Liver (tissue), 9 donors: Measurements from ENCODE around the gene PSMD5. TPM values are rescaled to one million over a fixed set of nuclear protein-coding genes. Genes with fewer than 3 reads are reported as not detected.

Source experiments
- DNase-seq: peaks from one replicate; pipeline ENCODE4 v3.0.0-alpha.2; 2017; ENCODE audit warnings: low spot score
- H3K27ac ChIP-seq, 2 donors: one replicate each; pipeline ENCODE4 v1.7.0; 2013; ENCODE audit warnings: inconsistent platforms in 2 of 2, low read length in 2 of 2, control low read depth in 1 of 2, low read depth in 1 of 2, mild to moderate bottlenecking in 1 of 2
- H3K27me3 ChIP-seq, 4 donors: one replicate each; pipeline versions ENCODE4 v1.6.1 to v1.7.0; 2013; ENCODE audit warnings: low read length in 3 of 4, inconsistent platforms in 1 of 4, mild to moderate bottlenecking in 1 of 4, moderate library complexity in 1 of 4; ENCODE audit not compliant: control insufficient read depth in 4 of 4, insufficient read depth in 4 of 4
- H3K36me3 ChIP-seq, 4 donors: one replicate each; pipeline versions ENCODE4 v1.6.1 to v1.7.0; 2013; ENCODE audit warnings: low read length in 3 of 4, mild to moderate bottlenecking in 3 of 4, low read depth in 1 of 4, moderate library complexity in 1 of 4; ENCODE audit not compliant: control insufficient read depth in 4 of 4, insufficient read depth in 3 of 4
- H3K4me1 ChIP-seq, 4 donors: one replicate each; pipeline versions ENCODE4 v1.6.1 to v1.7.0; 2013; ENCODE audit warnings: low read length in 3 of 4, mild to moderate bottlenecking in 3 of 4, moderate library complexity in 1 of 4; ENCODE audit not compliant: control insufficient read depth in 4 of 4, insufficient read depth in 4 of 4
- H3K4me3 ChIP-seq, 3 donors: one replicate each; pipeline versions ENCODE4 v1.6.1 to v1.7.0; 2013; ENCODE audit warnings: low read length in 3 of 3, control low read depth in 1 of 3, low read depth in 1 of 3, mild to moderate bottlenecking in 1 of 3
- H3K9ac ChIP-seq, 2 donors: one replicate each; pipeline ENCODE4 v1.7.0; 2013; ENCODE audit warnings: low read length in 2 of 2, mild to moderate bottlenecking in 2 of 2, moderate library complexity in 2 of 2, control low read depth in 1 of 2, low read depth in 1 of 2
- H3K9me3 ChIP-seq, 4 donors: one replicate each; pipeline versions ENCODE4 v1.6.1 to v1.7.0; 2013; ENCODE audit warnings: low read length in 3 of 4; ENCODE audit not compliant: control insufficient read depth in 4 of 4
- ATF3 ChIP-seq: IDR thresholded peaks from 2 replicates; pipeline ENCODE4 v1.6.1; 2016; ENCODE audit warnings: antibody characterized with exemption
- CTCF ChIP-seq: fragments of 150-350 bp; IDR thresholded peaks from 2 replicates; pipeline ENCODE4 v1.5.1; 2017; ENCODE audit warnings: improper control_type of control experiment, low read depth, low read length; ENCODE audit not compliant: missing input control
- EGR1 ChIP-seq, 2 donors: IDR thresholded peaks; 2 replicates each; pipeline ENCODE4 v1.6.1; 2016 to 2018; ENCODE audit warnings: antibody characterized with exemption in 2 of 2, low read depth in 2 of 2
- FOXA1 ChIP-seq: IDR thresholded peaks from 2 replicates; pipeline ENCODE4 v1.6.1; 2016; ENCODE audit warnings: antibody characterized with exemption
- FOXA2 ChIP-seq: IDR thresholded peaks from 2 replicates; pipeline ENCODE4 v1.6.1; 2016; ENCODE audit warnings: antibody characterized with exemption
- GABPA ChIP-seq, 2 donors: IDR thresholded peaks in 1 of 2; conservative IDR thresholded peaks in 1 of 2; 2 replicates each; pipeline ENCODE4 v1.6.1; 2016; ENCODE audit warnings: antibody characterized with exemption in 2 of 2, mild to moderate bottlenecking in 1 of 2, moderate library complexity in 1 of 2
- HNF4A ChIP-seq, 2 donors: conservative IDR thresholded peaks; 2 replicates each; pipeline ENCODE4 v1.6.1; 2016; ENCODE audit warnings: antibody characterized with exemption in 2 of 2, mild to moderate bottlenecking in 2 of 2
- HNF4G ChIP-seq: IDR thresholded peaks from 2 replicates; pipeline ENCODE4 v1.6.1; 2016; ENCODE audit warnings: antibody characterized with exemption
- JUND ChIP-seq, 2 donors: IDR thresholded peaks; 2 replicates each; pipeline ENCODE4 v1.6.1; 2016; ENCODE audit warnings: antibody characterized with exemption in 2 of 2
- MAX ChIP-seq: IDR thresholded peaks from 2 replicates; pipeline ENCODE4 v1.6.1; 2016; ENCODE audit warnings: antibody characterized with exemption
- NR2F2 ChIP-seq: IDR thresholded peaks from 2 replicates; pipeline ENCODE4 v1.6.1; 2016; ENCODE audit warnings: antibody characterized with exemption
- RAD21 ChIP-seq, 2 donors: IDR thresholded peaks; 2 replicates each; pipeline ENCODE4 v1.6.1; 2016; ENCODE audit warnings: antibody characterized with exemption in 2 of 2, mild to moderate bottlenecking in 2 of 2
- REST ChIP-seq: IDR thresholded peaks from 2 replicates; pipeline ENCODE4 v1.6.1; 2016; ENCODE audit warnings: antibody characterized with exemption, mild to moderate bottlenecking
- RXRA ChIP-seq, 2 donors: IDR thresholded peaks; 2 replicates each; pipeline ENCODE4 v1.6.1; 2017 to 2018; ENCODE audit warnings: antibody characterized with exemption in 2 of 2, mild to moderate bottlenecking in 1 of 2
- SP1 ChIP-seq: IDR thresholded peaks from 2 replicates; pipeline ENCODE4 v1.6.1; 2018; ENCODE audit warnings: antibody characterized with exemption, mild to moderate bottlenecking
- TAF1 ChIP-seq: conservative IDR thresholded peaks from 2 replicates; pipeline ENCODE4 v1.6.1; 2016; ENCODE audit warnings: antibody characterized with exemption, mild to moderate bottlenecking
- YY1 ChIP-seq: IDR thresholded peaks from 2 replicates; pipeline ENCODE4 v1.6.1; 2016; ENCODE audit warnings: antibody characterized with exemption, mild to moderate bottlenecking
- ZBTB33 ChIP-seq: IDR thresholded peaks from 2 replicates; pipeline ENCODE4 v1.6.1; 2016; ENCODE audit warnings: antibody characterized with exemption
- WGBS: extraction: QIAGEN DNeasy Blood & Tissue Kit; methylation state at CpG from one replicate; pipeline ENCODE4 v1.1.7; 2013; 5-methylcytosine and 5-hydroxymethylcytosine counted together
- polyA plus RNA-seq, 2 donors: library from polyadenylated mRNA; stranded (reverse) in 1 of 2; unstranded in 1 of 2; fragments of 200-250 nt in 1 of 2; fragments of >200 nt in 1 of 2; fragmentation: Nextera tagmentation in 1 of 2; extraction: Ambion mirVana in 1 of 2; gene quantifications; one replicate each; pipeline versions ENCODE4 v1.2.1 to v1.2.3, GENCODE V29; 2013 to 2015
- total RNA-seq, 2 donors: library from RNA; depleted of rRNA; stranded (reverse); fragments of >200 nt; gene quantifications; one replicate each; pipeline ENCODE4 v1.2.3, GENCODE V29; 2014
- donor health status: healthy.
- donor health status: healthy.
- donor health status: healthy.
- donor health status: healthy.
- donor health status: healthy.

The PSMD5 gene
- total RNA-seq (10 to 100 TPM; 19.1 TPM), polyA plus RNA-seq (10 to 100 TPM; 10.9 to 12.9 TPM)

- peak within 1 kb of the TSS; percentile 66 to 82 for H3K9ac ChIP-seq
- H3K4me3 ChIP-seq: peak within 1 kb of the TSS; percentile 65 to 89 (median 67)
- H3K9me3 ChIP-seq: no peaks in the 10 kb centered on the region
- WGBS: 5% methylated on average over 62 of the region's 62 CpGs
- no peaks in the 10 kb centered on the region for H3K27me3 ChIP-seq
- H3K27ac ChIP-seq: peak within 1 kb of the TSS; percentile 95 to 96
- peaks cover 2 to 22% (median 15%) of the 10 kb centered on the region in 4 donors for H3K4me1 ChIP-seq
- peak; percentile 61 to 81 for TF ChIP-seq JUND (IDR thresholded peaks at IDR 0.05)
- peak; percentile 59 for TF ChIP-seq SP1
- no peak for TF ChIP-seq CTCF
- peak; percentile 43 for TF ChIP-seq FOXA2
- peak; percentile 50 for TF ChIP-seq MAX
- no peak for TF ChIP-seq NR2F2
- peak in 1 of 2 donors; percentile 52 for TF ChIP-seq RAD21 (IDR thresholded peaks at IDR 0.05)
- peak; percentile 98 for TF ChIP-seq YY1
- TF ChIP-seq EGR1 (IDR thresholded peaks at IDR 0.05; ENCODE audit: low read depth in 2 of 2): no peak
- no peak for TF ChIP-seq HNF4G
- peak in 1 of 2 donors; percentile 63 for TF ChIP-seq GABPA (IDR thresholded peaks at IDR 0.05 in 1 of 2, conservative IDR thresholded peaks at IDR 0.05 in 1 of 2)
- TF ChIP-seq TAF1: peak; percentile 72
- TF ChIP-seq HNF4A (conservative IDR thresholded peaks at IDR 0.05): peak in 1 of 2 donors; percentile 27
- peak; percentile 27 for TF ChIP-seq ATF3
- peak in 1 of 2 donors; percentile 31 for TF ChIP-seq RXRA (IDR thresholded peaks at IDR 0.05)
- peak; percentile 0 for TF ChIP-seq FOXA1
- TF ChIP-seq REST: peak; percentile 81
- TF ChIP-seq ZBTB33: peak; percentile 100
- H3K36me3 ChIP-seq: peaks cover 0 to 12% (median 4%) of the 10 kb centered on the region in 4 donors
- peak; percentile 93 for DNase-seq
Observed at GRCh38 chr9:120842685-120843485, at the start of gene PSMD5. Gene PSMD5, minus strand, starts transcription at chr9:120842922. Its CDS starts 13 bp downstream, at chr9:120842909.
